ENCODE measurements around the gene PACS2.

DNA sequence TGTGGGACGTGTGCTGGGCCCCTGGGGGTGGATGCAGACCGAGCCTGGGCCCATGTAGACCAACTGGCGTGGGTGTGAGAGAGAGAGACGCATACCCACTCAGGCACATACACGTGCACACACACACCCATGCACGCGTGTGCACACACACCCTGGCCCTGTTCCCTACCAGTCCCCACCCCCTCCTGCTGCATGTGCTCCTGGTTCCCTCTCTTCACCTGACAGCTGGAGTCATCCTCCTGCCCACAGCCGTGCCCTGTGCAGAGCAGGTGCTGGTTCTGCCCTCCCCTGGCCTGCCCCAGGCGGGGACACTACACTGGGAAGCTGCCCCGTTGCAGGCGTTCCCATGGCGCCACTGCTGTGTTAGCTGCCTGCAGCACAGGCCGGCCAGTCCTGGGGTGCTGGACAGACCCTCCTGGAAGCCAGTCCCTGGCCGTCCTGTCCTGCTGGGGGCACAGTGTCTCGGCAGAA is 18.5 kb downstream of the PACS2 start:
- TF ChIP-seq, protein P1, sequence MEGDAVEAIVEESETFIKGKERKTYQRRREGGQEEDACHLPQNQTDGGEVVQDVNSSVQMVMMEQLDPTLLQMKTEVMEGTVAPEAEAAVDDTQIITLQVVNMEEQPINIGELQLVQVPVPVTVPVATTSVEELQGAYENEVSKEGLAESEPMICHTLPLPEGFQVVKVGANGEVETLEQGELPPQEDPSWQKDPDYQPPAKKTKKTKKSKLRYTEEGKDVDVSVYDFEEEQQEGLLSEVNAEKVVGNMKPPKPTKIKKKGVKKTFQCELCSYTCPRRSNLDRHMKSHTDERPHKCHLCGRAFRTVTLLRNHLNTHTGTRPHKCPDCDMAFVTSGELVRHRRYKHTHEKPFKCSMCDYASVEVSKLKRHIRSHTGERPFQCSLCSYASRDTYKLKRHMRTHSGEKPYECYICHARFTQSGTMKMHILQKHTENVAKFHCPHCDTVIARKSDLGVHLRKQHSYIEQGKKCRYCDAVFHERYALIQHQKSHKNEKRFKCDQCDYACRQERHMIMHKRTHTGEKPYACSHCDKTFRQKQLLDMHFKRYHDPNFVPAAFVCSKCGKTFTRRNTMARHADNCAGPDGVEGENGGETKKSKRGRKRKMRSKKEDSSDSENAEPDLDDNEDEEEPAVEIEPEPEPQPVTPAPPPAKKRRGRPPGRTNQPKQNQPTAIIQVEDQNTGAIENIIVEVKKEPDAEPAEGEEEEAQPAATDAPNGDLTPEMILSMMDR (IDR thresholded peaks at IDR 0.05): no peak
- TF ChIP-seq POLR2A (IDR thresholded peaks at IDR 0.05) (no peak), POLR2AphosphoS5 (IDR thresholded peaks at IDR 0.05) (no peak)

Measured in breast epithelium (tissue), 3 donors.